Posterior cingulate gyrus (tissue), 11 donors: ENCODE results near the gene MGAT3.
"Not testable (repeated sequence)": the region's sequence is repeated elsewhere in the genome, so short reads cannot be mapped to it uniquely, and the experiment has no call there.

Source experiments
- DNase-seq, 10 donors: peaks; one replicate each; pipeline versions ENCODE4 v3.0.0 to v3.0.0-alpha.2; 2020 to 2021; ENCODE audit warnings: mixed read lengths in 3 of 10
- intact Hi-C: fragments of 100-400 bp; cut with DNase I; formaldehyde crosslinking; loops from one replicate; pipeline ENCODE4 v1.15.1; 2023

MGAT3 gene, protein sequence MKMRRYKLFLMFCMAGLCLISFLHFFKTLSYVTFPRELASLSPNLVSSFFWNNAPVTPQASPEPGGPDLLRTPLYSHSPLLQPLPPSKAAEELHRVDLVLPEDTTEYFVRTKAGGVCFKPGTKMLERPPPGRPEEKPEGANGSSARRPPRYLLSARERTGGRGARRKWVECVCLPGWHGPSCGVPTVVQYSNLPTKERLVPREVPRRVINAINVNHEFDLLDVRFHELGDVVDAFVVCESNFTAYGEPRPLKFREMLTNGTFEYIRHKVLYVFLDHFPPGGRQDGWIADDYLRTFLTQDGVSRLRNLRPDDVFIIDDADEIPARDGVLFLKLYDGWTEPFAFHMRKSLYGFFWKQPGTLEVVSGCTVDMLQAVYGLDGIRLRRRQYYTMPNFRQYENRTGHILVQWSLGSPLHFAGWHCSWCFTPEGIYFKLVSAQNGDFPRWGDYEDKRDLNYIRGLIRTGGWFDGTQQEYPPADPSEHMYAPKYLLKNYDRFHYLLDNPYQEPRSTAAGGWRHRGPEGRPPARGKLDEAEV

GRCh38 chr22:39456522-39457197 lies at the start of gene MGAT3:
Gene MGAT3, plus strand, starts transcription at chr22:39457012. Its CDS starts 30,336 bp downstream, at chr22:39487348.
- intact Hi-C loops, result no loop called here
- DNase-seq, result peak in 2 of 10 donors; percentile 35 to 48

DNA sequence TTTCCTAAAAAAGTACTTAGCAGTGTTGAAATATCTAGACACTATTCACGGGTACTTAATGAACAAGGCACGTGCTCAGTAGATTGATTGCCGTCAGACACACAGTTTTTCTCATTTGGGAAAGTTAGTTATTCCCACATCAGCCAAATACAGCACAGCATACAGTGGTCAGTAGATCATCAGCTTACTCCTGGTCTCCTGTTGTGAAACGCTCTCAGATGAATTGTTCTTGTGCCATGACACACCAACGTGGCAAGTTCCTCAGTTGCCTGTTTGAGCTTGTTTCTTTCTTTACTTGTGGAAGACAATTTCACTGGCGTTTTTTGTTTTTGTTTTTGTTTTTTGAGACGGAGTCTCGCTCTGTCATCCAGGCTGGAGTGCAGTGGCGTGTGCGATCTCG lies 48.6 kb upstream of the MGAT3 start:
- intact Hi-C loops, result no loop called here
- DNase-seq, result no peak

GRCh38 chr22:39408807-39409206 lies 48.0 kb upstream of the MGAT3 start:
- intact Hi-C loops, result no loop called here
- no peak for DNase-seq

DNA sequence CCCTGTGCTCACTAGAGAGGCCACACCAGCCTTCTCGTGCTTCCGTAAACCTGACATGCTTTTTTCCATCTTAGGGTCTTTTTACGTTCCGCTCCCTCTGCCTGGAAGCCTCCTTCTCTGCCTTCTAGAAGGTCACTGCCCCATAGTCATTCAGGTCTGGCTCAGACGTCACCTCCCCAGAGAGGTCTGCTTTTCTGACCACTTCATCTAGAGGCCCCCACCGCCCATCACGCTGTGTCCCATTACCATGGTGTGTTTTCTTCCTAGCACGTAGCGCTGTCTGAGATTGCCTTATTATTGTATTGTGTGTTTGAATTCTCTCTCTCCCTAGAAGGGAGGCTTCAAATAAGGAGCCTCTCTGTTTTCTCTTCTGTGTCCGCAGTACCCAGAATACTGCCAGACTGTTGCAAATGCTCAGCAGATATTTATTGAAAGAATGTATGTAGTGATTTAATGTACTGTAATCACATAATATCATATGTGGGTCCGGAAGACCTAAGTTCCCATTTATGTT lies 47.2 kb upstream of the MGAT3 start:
- intact Hi-C loops, result no loop called here
- DNase-seq, result peak in 3 of 10 donors; percentile 21 to 52 (median 23)

- intact Hi-C loops, result no loop called here
These were observed 46.5 kb upstream of the MGAT3 start for GRCh38 chr22:39410264-39410663.

DNA sequence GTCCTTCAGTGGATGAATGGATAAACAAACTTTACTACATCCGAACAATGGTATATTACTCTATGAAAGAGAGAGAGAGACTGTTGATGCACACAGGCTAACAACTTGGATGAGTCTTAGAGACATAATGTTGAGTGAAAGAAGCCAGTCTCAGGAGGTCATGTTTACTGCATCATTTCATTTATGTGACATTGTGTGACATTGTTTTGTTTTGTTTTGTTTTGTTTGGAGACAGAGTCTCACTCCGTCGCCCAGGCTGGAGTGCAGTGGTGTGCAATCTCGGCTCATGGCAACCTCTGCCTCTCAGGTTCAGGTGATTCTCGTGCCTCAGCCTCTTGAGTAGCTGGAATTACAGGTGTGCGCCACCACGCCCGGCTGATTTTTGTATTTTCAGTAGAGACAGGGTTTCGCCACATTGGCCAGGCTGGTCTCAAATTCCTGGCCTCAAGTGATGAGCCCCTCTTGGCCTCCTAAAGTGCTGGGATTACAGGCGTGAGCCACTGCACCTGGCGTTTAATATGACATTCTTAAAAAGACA lies 44.9 kb upstream of the MGAT3 start:
- intact Hi-C loops, result not testable (repeated sequence)
- peak in 3 of 10 donors; percentile 50 to 78 (median 57) for DNase-seq

More at GRCh38 chr22:39410264-39410663, 46.5 kb upstream of the MGAT3 start:
- DNase-seq, result peak in 1 of 10 donors; percentile 18

GRCh38 chr22:39413204-39413603 lies 43.6 kb upstream of the MGAT3 start:
- intact Hi-C loops, result not testable (repeated sequence)
- DNase-seq, result peak in 3 of 10 donors; percentile 1 to 18 (median 18)

GRCh38 chr22:39414377-39414776 lies 42.4 kb upstream of the MGAT3 start:
- intact Hi-C loops, result no loop called here
- DNase-seq, result peak in 3 of 10 donors; percentile 5 to 27 (median 20)

DNA sequence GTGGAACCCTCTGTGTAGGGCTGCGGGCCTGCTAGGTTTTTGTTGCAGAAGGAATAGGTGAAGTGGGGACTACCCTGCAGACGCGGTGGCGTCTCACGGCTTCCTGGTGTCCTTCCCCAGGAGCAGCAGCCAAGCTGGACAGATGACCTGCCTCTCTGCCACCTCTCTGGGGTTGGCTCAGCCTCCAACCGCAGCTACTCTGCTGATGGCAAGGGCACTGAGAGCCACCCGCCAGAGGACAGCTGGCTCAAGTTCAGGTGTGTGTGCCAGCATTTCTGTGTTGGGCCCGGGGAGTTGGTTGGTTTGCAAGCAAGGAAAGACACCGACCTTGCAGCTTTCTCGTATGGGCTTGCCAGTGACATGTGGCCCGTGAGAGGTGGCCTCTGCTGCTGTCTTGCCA lies 41.9 kb upstream of the MGAT3 start:
- DNase-seq, result peak in 3 of 10 donors; percentile 77 to 86 (median 80)
- intact Hi-C loops, result no loop called here

DNA sequence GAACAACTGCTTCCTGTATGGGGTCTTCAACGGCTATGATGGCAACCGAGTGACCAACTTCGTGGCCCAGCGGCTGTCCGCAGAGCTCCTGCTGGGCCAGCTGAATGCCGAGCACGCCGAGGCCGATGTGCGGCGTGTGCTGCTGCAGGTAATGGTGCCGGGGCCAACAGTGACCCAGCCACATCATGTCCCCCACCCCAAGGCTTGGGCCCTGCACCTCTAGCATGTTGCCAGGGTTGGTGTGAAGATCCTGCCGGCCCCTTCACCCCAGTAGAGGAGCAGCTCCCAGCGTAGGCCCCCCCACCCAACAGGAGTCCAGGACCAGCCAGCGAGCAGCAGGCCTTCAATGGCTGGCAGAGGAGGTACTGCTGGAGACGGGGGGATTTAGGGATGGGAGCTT lies 41.3 kb upstream of the MGAT3 start:
- peak in 3 of 10 donors; percentile 43 to 65 (median 64) for DNase-seq
- intact Hi-C loops, result no loop called here

DNA sequence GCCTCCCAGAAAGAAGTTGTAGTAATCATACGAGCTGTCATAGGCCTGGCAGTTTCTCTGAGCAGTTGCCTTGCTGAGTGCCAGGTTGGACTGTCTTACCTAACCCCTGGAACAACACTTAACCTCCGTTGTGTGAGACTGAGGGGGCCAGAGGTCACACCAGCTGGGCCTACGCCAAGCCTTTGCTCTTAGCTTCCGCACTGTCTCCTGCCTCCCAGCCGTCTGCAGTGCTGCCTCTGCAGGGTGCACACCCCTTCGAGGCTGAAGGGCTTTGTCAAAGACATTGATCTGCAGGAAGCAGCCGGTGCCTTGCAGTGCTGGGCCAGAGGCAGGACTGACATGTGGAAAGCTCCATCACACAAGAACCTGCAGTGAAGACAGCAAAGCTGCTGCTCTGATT lies 40.5 kb upstream of the MGAT3 start:
- intact Hi-C loops, result no loop called here
- DNase-seq, result peak in 3 of 10 donors; percentile 49 to 70 (median 59)

GRCh38 chr22:39417641-39418040 lies 39.2 kb upstream of the MGAT3 start:
- peak in 2 of 10 donors; percentile 39 to 63 for DNase-seq
- intact Hi-C loops, result no loop called here

DNA sequence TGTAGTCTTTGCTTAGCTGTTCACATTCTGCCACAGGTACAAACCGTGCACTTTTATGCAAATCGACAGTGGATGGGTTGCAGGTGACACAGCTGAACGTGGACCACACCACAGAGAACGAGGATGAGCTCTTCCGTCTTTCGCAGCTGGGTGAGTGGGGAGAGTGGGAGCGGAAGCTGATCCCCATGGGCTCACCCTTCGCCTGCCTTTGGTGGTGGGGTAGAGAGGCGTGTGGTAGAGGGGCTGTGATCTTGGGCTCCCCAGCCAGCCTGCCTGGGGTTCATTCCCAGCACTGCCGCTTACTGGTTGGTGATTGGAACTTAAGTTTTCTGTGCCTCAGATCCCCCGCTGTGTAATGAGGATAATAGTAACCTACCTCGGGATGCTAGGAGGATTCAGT lies 38.1 kb upstream of the MGAT3 start:
- intact Hi-C loops, result no loop called here
- peak in 2 of 10 donors; percentile 21 for DNase-seq

- intact Hi-C loops, result no loop called here
- peak in 3 of 10 donors; percentile 25 to 51 (median 27) for DNase-seq
These were observed 37.7 kb upstream of the MGAT3 start for GRCh38 chr22:39419096-39419495.

- intact Hi-C loops, result no loop called here
- DNase-seq, result peak in 2 of 10 donors; percentile 15 to 43
These were observed 36.9 kb upstream of the MGAT3 start for GRCh38 chr22:39419911-39420310.

DNA sequence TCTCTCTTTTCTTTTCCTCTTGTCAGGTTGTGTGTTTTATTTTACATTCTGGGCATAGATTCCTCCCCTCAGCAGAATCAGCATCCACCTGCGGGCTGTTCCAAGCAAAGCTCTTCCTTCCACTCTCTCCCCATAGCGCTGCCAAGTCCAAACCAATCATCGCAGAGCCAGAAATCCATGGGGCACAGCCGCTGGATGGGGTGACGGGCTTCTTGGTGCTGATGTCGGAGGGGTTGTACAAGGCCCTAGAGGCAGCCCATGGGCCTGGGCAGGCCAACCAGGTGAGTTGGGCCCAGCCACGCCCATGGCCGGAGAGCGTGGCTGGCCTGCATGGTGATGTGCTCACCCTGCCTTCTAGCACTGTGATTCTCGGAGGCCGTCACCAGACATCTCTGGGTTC lies 35.1 kb upstream of the MGAT3 start:
- intact Hi-C loops, result no loop called here
- DNase-seq, result peak in 3 of 10 donors; percentile 26 to 63 (median 32)

DNA sequence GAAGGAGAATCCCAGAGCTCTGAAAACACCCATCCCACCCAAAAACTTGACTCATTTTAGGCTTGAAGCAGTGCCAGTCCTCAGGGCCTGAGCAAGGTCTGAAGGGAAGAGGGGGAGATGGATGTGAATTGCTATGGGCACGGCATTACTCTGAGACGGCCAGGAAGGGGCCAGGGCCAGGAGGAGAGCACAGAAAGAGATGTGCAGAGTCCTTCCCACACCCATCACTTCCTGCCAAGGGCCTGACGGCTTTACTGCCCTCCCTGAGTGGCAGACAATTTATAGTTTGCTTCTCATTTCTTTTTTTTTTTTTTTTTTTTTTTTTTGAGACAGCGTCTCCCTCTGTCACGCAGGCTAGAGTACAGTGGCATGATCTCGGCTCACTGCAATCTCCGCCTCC lies 34.7 kb upstream of the MGAT3 start:
- DNase-seq, result peak in 2 of 10 donors; percentile 23 to 59
- intact Hi-C loops, result no loop called here

- intact Hi-C loops, result no loop called here
- DNase-seq, result peak in 1 of 10 donors; percentile 7
These were observed 34.1 kb upstream of the MGAT3 start for GRCh38 chr22:39422721-39423120.

DNA sequence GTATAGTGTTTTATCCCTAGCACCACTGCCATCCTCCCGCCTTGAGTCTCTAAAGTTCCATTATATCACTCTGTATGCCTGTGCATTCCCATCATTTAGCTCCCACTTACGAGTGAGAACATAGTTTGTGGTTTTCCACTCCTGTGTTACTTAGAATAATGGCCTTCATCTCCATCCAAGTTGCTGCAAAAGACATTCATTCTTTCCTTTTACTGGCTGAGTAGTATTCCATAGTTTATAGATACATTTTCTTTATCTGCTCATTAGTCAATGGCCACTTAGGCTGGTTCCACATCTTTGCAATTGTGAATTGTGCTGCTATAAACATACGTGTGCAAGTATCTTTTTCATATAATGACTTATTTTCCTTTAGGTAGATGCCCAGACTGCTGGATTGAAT lies 32.8 kb upstream of the MGAT3 start:
- intact Hi-C loops, result no loop called here
- no peak for DNase-seq

DNA sequence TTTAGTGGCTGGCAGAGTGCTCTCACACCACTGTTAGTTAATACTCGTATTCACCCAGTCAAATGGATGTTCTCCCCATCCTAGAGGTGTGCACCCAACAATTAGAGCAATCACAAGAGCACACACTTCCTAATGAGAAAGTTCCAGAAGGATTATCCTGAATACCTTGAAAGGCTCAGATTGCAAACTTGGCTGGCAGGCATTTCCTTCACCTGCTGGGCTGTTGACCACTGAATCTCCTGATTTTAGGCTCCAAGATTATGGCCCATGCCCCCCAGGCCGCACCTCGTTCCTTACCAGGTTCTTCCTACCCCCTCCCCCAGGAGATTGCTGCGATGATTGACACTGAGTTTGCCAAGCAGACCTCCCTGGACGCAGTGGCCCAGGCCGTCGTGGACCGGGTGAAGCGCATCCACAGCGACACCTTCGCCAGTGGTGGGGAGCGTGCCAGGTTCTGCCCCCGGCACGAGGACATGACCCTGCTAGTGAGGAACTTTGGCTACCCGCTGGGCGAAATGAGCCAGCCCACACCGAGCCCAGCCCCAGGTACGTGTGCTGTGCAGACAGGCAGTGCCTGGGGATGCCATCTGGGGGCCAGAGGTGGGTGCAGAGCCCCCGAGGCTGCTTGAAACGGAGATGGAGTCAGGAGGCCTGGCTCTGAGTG lies 30.3 kb upstream of the MGAT3 start:
- peak in 3 of 10 donors; percentile 67 to 81 (median 78) for DNase-seq
- intact Hi-C loops, result no loop called here
